ENCODE results near the gene ARL13B.

The ARL13B gene

DNA sequence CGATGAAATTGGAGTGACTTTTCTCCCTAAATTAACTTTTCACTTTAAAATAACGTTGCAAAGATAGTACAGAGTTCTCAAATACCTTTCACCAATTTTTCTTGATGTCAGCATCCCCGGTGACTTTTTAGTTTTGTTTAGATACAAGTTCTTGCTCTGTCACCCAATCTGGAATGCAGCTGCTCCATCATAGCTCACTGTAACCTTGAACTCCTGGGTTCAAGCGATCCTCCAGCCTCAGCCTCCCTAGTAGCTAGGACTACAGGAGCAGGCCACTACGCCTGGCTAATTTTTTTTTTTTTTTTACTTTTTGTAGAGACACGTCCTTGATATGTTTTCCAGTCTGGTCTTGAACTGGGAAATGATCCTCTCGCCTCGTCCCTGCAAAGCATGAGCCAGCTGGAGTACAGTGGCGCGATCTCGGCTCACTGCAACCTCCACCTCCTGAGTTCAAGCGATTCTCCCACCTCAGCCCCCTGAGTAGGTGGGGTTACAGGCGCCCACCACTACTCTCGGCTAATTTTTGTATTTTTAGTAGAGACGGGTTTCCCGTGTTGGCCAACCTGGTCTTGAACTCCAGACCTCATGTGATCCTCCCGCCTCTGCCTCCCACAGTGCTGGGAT is 83.7 kb downstream of the ARL13B start:
- Histone ChIP-seq H3K4me3 (ENCODE audit: low read depth, low read length) (peak overlapping the region; percentile 81), H3K36me3 (peaks cover 6% of the 10 kb centered on the region; the same call in 1 of the 2 replicates), H3K27me3 (no peaks in the 10 kb centered on the region), H3K4me1 (peaks cover 3% of the 10 kb centered on the region; the same call in 1 of the 2 replicates), H3K9me3 (no peaks in the 10 kb centered on the region)
- TF ChIP-seq, protein P1, sequence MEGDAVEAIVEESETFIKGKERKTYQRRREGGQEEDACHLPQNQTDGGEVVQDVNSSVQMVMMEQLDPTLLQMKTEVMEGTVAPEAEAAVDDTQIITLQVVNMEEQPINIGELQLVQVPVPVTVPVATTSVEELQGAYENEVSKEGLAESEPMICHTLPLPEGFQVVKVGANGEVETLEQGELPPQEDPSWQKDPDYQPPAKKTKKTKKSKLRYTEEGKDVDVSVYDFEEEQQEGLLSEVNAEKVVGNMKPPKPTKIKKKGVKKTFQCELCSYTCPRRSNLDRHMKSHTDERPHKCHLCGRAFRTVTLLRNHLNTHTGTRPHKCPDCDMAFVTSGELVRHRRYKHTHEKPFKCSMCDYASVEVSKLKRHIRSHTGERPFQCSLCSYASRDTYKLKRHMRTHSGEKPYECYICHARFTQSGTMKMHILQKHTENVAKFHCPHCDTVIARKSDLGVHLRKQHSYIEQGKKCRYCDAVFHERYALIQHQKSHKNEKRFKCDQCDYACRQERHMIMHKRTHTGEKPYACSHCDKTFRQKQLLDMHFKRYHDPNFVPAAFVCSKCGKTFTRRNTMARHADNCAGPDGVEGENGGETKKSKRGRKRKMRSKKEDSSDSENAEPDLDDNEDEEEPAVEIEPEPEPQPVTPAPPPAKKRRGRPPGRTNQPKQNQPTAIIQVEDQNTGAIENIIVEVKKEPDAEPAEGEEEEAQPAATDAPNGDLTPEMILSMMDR (IDR thresholded peaks at IDR 0.05; ENCODE audit: low read depth, low read length): no peak
- DNase-seq: no peak

GRCh38 chr3:94064243-94064860 is 84.4 kb downstream of the ARL13B start:
- Histone ChIP-seq H3K4me1 (peaks cover 8% of the 10 kb centered on the region; the same call in 1 of the 2 replicates), H3K9me3 (no peaks in the 10 kb centered on the region), H3K36me3 (peaks cover 6% of the 10 kb centered on the region; the same call in 1 of the 2 replicates), H3K27me3 (no peaks in the 10 kb centered on the region), H3K4me3 (ENCODE audit: low read depth, low read length) (peak overlapping the region; percentile 81)
- no peak for DNase-seq
- TF ChIP-seq, protein P1 (IDR thresholded peaks at IDR 0.05; ENCODE audit: low read depth, low read length): no peak

DNA sequence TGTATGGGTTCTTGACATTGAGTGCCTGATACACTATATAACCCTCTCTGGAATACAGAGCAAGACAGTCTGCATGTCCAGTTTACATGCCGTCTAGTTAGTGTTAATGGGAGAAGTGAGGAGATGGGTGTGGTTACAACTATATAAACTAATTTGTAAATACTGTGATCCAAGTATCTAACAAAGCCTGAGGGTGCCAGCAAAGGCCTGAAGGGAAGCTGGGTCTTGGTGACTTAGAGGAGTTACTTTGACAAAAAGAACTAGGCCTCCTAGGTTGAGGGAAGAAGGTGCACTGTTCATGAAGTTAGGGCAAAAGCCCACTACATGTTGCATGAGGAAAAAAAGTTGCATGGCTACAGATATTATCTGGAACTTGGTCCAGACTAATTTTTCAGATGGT is 85.2 kb downstream of the ARL13B start:
- no peaks in the 10 kb centered on the region for H3K9me3 ChIP-seq
- TF ChIP-seq, protein P1 (IDR thresholded peaks at IDR 0.05; ENCODE audit: low read depth, low read length): no peak
- peaks cover 5% of the 10 kb centered on the region; the same call in 1 of the 2 replicates for H3K36me3 ChIP-seq
- no peaks in the 10 kb centered on the region for H3K27me3 ChIP-seq
- no peak for DNase-seq
- no peak overlapping the region for H3K4me3 ChIP-seq (ENCODE audit: low read depth, low read length)
- peaks cover 10% of the 10 kb centered on the region; the same call in 1 of the 2 replicates for H3K4me1 ChIP-seq

- Histone ChIP-seq H3K4me1 (peaks cover 10% of the 10 kb centered on the region; the same call in 1 of the 2 replicates), H3K27me3 (no peaks in the 10 kb centered on the region), H3K4me3 (ENCODE audit: low read depth, low read length) (no peak overlapping the region), H3K9me3 (no peaks in the 10 kb centered on the region), H3K36me3 (no peaks in the 10 kb centered on the region)
- no peak for DNase-seq
- TF ChIP-seq, protein P1 (IDR thresholded peaks at IDR 0.05; ENCODE audit: low read depth, low read length): no peak
Observed at GRCh38 chr3:94065819-94066480, 86.0 kb downstream of the ARL13B start.

DNA sequence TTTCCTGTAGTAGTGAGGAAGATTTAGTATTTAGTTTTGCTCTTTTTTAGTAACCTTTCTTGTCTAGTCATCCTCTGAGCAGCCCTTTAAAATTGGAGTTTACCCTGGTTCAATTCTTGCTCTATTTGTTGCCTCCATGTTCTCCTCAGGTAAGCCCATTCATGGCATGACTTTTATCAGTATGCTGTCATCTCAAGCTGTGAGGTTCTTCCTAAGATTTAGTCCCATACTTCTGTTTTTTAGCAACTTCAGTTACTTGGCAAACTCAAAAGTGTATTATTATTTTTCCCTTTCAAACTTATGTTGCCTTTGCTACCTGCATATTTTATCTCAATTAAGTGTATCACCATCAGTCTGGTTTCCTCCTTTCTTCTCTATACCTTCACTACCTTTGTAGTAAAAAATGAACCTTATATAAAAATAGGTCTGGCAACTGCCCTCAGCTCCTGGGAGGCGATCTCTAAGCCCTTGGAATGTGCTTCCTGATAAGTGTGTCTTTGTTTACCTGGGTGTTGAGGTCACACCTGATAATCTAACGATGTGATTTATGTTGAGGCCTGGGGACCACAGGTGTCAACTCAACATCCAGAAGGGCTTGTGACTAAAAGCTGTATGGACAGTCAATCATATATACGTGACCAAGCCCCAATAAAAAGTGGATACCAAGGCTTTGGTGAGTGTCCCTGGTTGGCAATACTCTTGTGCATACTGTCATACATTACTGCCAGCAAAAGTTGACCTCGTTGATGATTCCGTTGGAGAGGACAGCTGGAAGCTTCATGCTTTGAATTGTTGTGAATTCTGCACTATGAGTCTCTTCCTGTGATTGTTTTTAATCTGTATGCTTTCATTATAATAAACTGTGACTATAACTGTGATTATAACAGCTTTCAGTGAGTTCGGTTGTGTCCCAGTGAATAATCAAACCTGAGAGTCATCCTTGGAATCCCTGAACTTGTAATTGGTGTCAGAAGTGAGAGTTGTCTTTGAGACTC is 86.8 kb downstream of the ARL13B start:
- Histone ChIP-seq H3K36me3 (no peaks in the 10 kb centered on the region), H3K4me3 (ENCODE audit: low read depth, low read length) (no peak overlapping the region), H3K9me3 (no peaks in the 10 kb centered on the region), H3K27me3 (no peaks in the 10 kb centered on the region), H3K4me1 (peaks cover 10% of the 10 kb centered on the region; the same call in 1 of the 2 replicates)
- TF ChIP-seq, protein P1 (IDR thresholded peaks at IDR 0.05; ENCODE audit: low read depth, low read length): no peak
- DNase-seq: no peak

All from BE2C (cell line).